CD14-positive monocyte (primary cell): ENCODE data around the gene MAP2. TPM values are rescaled to one million over a fixed set of nuclear protein-coding genes. Genes with fewer than 3 reads are reported as not detected.

Experiments
- DNase-seq, 3 donors: peaks; one replicate each; pipeline ENCODE4 v3.0.0-alpha.2; 2011 to 2022
- H2AFZ ChIP-seq: 2 replicates; pipeline ENCODE4 v1.6.0; 2012; ENCODE audit warnings: mild to moderate bottlenecking, low read depth, low read length, inconsistent platforms; ENCODE audit not compliant: insufficient read depth, poor library complexity, severe bottlenecking
- H3K27ac ChIP-seq, 2 donors: 1 replicate in 1 of 2; 2 replicates in 1 of 2; pipeline ENCODE4 v1.5.1; 2012 to 2013; ENCODE audit warnings: low read length in 2 of 2, control low read depth in 1 of 2, inconsistent platforms in 1 of 2, low read depth in 1 of 2, mild to moderate bottlenecking in 1 of 2
- H3K27me3 ChIP-seq, 2 donors: one replicate each; pipeline versions ENCODE4 v1.6.0 to v1.6.1; 2011 to 2013; ENCODE audit warnings: low read length in 2 of 2; ENCODE audit not compliant: control insufficient read depth in 2 of 2, insufficient read depth in 2 of 2
- H3K36me3 ChIP-seq, 2 donors: replicated peaks in 1 of 2; 1 replicate in 1 of 2; 2 replicates in 1 of 2; pipeline versions ENCODE4 v1.5.1 to v1.6.1; 2012 to 2013; ENCODE audit warnings: low read length in 2 of 2, control low read depth in 1 of 2, inconsistent platforms in 1 of 2, mild to moderate bottlenecking in 1 of 2; ENCODE audit not compliant: insufficient read depth in 2 of 2, control insufficient read depth in 1 of 2
- H3K4me1 ChIP-seq, 2 donors: 1 replicate in 1 of 2; 2 replicates in 1 of 2; pipeline versions ENCODE4 v1.5.1 to v1.6.1; 2012 to 2013; ENCODE audit warnings: low read length in 2 of 2, control low read depth in 1 of 2, inconsistent platforms in 1 of 2, mild to moderate bottlenecking in 1 of 2, moderate library complexity in 1 of 2; ENCODE audit not compliant: insufficient read depth in 2 of 2, control insufficient read depth in 1 of 2
- H3K4me2 ChIP-seq: replicated peaks from 2 replicates; pipeline ENCODE3; 2012; ENCODE audit warnings: low read length, moderate library complexity, mild to moderate bottlenecking; ENCODE audit not compliant: poor library complexity, severe bottlenecking; ENCODE audit errors: extremely low read depth
- H3K4me3 ChIP-seq, 3 experiments: fragments of 200-600 bp in 1 of 3; sonication (generic) in 1 of 3; replicated peaks in 1 of 3; 1 replicate in 2 of 3; 2 replicates in 1 of 3; pipeline ENCODE4 v1.5.1; 2011 to 2013; ENCODE audit warnings: low read length in 3 of 3, mild to moderate bottlenecking in 3 of 3, control low read depth in 2 of 3, low read depth in 2 of 3, inconsistent platforms in 1 of 3, moderate library complexity in 1 of 3
- H3K79me2 ChIP-seq: 2 replicates; pipeline ENCODE4 v1.6.0; 2012; ENCODE audit warnings: mild to moderate bottlenecking, control low read depth, inconsistent platforms, low read length, moderate library complexity; ENCODE audit not compliant: insufficient read depth
- H3K9ac ChIP-seq: 2 replicates; pipeline ENCODE4 v1.6.0; 2017; ENCODE audit warnings: low read length, mild to moderate bottlenecking; ENCODE audit not compliant: insufficient read depth, poor library complexity, severe bottlenecking
- H3K9me3 ChIP-seq, 2 donors: replicated peaks in 1 of 2; 1 replicate in 1 of 2; 2 replicates in 1 of 2; pipeline versions ENCODE4 v1.5.1 to v1.6.1; 2012 to 2013; ENCODE audit warnings: low read length in 2 of 2, control low read depth in 1 of 2; ENCODE audit not compliant: control insufficient read depth in 1 of 2, insufficient read depth in 1 of 2
- H4K20me1 ChIP-seq: 2 replicates; pipeline ENCODE4 v1.6.0; 2012; ENCODE audit warnings: mild to moderate bottlenecking, low read length, control low read depth, moderate library complexity; ENCODE audit not compliant: insufficient read depth
- H3K27ac Mint-ChIP-seq, 7 donors: one replicate each; pipeline ENCODE4 v1.8.0; 2020; ENCODE audit warnings: mild to moderate bottlenecking in 7 of 7, mixed read lengths in 7 of 7, moderate library complexity in 6 of 7, inconsistent platforms in 2 of 7
- H3K27me3 Mint-ChIP-seq, 3 donors: one replicate each; pipeline ENCODE4 v1.8.0; 2021 to 2022; ENCODE audit warnings: low read depth in 3 of 3, mild to moderate bottlenecking in 3 of 3, mixed read lengths in 3 of 3, moderate library complexity in 3 of 3, inconsistent platforms in 1 of 3
- H3K36me3 Mint-ChIP-seq, 2 donors: one replicate each; pipeline ENCODE4 v1.8.0; 2020; ENCODE audit warnings: mixed read lengths in 2 of 2, inconsistent platforms in 1 of 2, mild to moderate bottlenecking in 1 of 2
- H3K4me1 Mint-ChIP-seq: one replicate; pipeline ENCODE4 v1.8.0; 2020; ENCODE audit warnings: mild to moderate bottlenecking, mixed read lengths
- H3K4me3 Mint-ChIP-seq, 2 donors: one replicate each; pipeline ENCODE4 v1.8.0; 2020; ENCODE audit warnings: mild to moderate bottlenecking in 2 of 2, mixed read lengths in 2 of 2, moderate library complexity in 1 of 2
- H3K9me3 Mint-ChIP-seq, 7 donors: one replicate each; pipeline ENCODE4 v1.8.0; 2020 to 2022; ENCODE audit warnings: mixed read lengths in 7 of 7, mild to moderate bottlenecking in 6 of 7, moderate library complexity in 6 of 7, inconsistent platforms in 2 of 7
- WGBS: methylation state at CpG from one replicate; pipeline ENCODE4 v1.1.5; 2013; ENCODE audit warnings: missing lambda C conversion rate; ENCODE audit not compliant: insufficient coverage; 5-methylcytosine and 5-hydroxymethylcytosine counted together
- intact Hi-C, 2 donors: fragments of 100-400 bp; cut with micrococcal nuclease; formaldehyde crosslinking; loops; one replicate each; pipeline versions ENCODE4 v1.15.0 to v1.15.1; 2023
- polyA plus RNA-seq, 3 donors: library from polyadenylated mRNA; depleted of rRNA in 1 of 3; unstranded in 2 of 3; stranded (reverse) in 1 of 3; fragments of 300-500 nt in 2 of 3; fragments of >200 nt in 1 of 3; fragmentation: Illumina TruSeq in 2 of 3; gene quantifications; 1 replicate in 2 of 3; 2 replicates in 1 of 3; pipeline ENCODE4 v1.2.3, GENCODE V29; 2012 to 2021
- TF ChIP-seq, protein P1 (sequence below): fragments of 200-600 bp; IDR thresholded peaks from one replicate; pipeline ENCODE4 v1.8.0; 2022; ENCODE audit warnings: antibody characterized with exemption, mild to moderate bottlenecking

MAP2 gene
- polyA plus RNA-seq, 3 donors: not detected

DNA sequence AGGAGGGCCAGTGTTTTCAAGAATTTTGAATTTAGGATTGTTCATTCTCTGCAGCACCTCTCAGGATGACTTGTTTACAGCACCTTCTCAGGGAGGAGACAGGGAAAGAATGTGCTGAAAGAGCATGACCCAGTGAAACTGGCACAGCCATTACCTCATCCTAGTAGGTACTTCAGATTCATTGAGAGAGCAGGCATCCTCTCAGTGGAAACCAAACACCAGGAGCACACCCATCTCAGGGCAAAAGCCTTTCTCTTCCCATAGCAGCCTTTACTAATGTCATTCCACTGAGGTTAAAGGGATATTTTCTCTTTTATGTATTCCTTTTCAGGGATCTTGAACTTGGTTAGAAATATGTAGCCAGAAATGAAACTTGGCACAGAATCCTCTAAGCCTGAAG is 2.6 kb downstream of the MAP2 start:
- Histone ChIP-seq H3K27ac (no peak overlapping the region), H3K79me2 (no peaks in the 10 kb centered on the region), H3K4me2 (no peak overlapping the region), H4K20me1 (no peaks in the 10 kb centered on the region), H3K27me3 (peaks cover 26 to 40% of the 10 kb centered on the region in 2 donors), H3K9ac (no peak overlapping the region), H3K4me3 (no peak overlapping the region), H3K36me3 (no peaks in the 10 kb centered on the region), H3K4me1 (peaks cover 8 to 15% of the 10 kb centered on the region in 2 donors), H2AFZ (no peak overlapping the region), H3K9me3 (no peaks in the 10 kb centered on the region)
- TF ChIP-seq, protein P1, sequence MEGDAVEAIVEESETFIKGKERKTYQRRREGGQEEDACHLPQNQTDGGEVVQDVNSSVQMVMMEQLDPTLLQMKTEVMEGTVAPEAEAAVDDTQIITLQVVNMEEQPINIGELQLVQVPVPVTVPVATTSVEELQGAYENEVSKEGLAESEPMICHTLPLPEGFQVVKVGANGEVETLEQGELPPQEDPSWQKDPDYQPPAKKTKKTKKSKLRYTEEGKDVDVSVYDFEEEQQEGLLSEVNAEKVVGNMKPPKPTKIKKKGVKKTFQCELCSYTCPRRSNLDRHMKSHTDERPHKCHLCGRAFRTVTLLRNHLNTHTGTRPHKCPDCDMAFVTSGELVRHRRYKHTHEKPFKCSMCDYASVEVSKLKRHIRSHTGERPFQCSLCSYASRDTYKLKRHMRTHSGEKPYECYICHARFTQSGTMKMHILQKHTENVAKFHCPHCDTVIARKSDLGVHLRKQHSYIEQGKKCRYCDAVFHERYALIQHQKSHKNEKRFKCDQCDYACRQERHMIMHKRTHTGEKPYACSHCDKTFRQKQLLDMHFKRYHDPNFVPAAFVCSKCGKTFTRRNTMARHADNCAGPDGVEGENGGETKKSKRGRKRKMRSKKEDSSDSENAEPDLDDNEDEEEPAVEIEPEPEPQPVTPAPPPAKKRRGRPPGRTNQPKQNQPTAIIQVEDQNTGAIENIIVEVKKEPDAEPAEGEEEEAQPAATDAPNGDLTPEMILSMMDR: no peak
- DNase-seq: no peak
- Mint-ChIP-seq H3K4me1 (peaks cover 14% of the 10 kb centered on the region), H3K36me3 (no peaks in the 10 kb centered on the region), H3K27me3 (peaks cover 31 to 46% (median 43%) of the 10 kb centered on the region in 3 donors), H3K27ac (no peak overlapping the region), H3K4me3 (no peak overlapping the region), H3K9me3 (peaks cover 0 to 3% (median 0%) of the 10 kb centered on the region in 7 donors)
- intact Hi-C loops: no loop called here

DNA sequence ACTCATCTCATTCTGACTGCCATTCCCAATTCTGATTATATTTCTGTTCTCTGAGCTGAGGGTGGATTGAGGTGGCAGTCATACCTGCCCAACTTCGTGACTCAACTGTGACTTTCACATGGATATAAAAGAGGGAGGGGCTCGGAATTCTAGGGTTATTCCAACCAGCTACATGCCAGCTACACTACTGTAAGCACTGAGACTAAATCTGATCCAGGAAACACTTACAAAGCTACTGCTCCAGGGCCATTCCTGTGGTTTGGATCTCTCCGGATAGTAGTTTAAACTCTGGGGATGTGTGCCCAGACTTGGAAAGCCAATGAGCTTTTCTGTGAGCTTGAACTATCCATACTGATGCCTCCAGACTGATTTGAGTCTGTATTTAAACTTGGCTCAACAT is 7.9 kb downstream of the MAP2 start:
- no peaks in the 10 kb centered on the region for H3K4me1 ChIP-seq
- no peaks in the 10 kb centered on the region for H3K4me1 Mint-ChIP-seq
- no peaks in the 10 kb centered on the region for H3K36me3 Mint-ChIP-seq
- H3K27me3 Mint-ChIP-seq: peaks cover 2 to 5% (median 5%) of the 10 kb centered on the region in 3 donors
- H3K27ac Mint-ChIP-seq: no peak overlapping the region
- no CpG with 5 or more reads among the region's 3 CpGs for WGBS
- H3K27ac ChIP-seq: no peak overlapping the region
- peaks cover 0 to 2% of the 10 kb centered on the region in 2 donors for H3K27me3 ChIP-seq
- H3K9me3 ChIP-seq: no peaks in the 10 kb centered on the region
- H4K20me1 ChIP-seq: no peaks in the 10 kb centered on the region
- no peak overlapping the region for H3K9ac ChIP-seq
- TF ChIP-seq, protein P1: no peak
- no peak for DNase-seq
- no peak overlapping the region for H2AFZ ChIP-seq
- H3K4me2 ChIP-seq: no peak overlapping the region
- intact Hi-C loops: no loop called here
- no peak overlapping the region for H3K4me3 ChIP-seq
- no peak overlapping the region for H3K4me3 Mint-ChIP-seq
- H3K79me2 ChIP-seq: no peaks in the 10 kb centered on the region
- H3K36me3 ChIP-seq: no peaks in the 10 kb centered on the region
- no peaks in the 10 kb centered on the region for H3K9me3 Mint-ChIP-seq
